Activated naive CD4-positive, alpha-beta T cell treated with anti-CD3 and anti-CD28 coated beads for 36 hours (primary cell): ENCODE measurements around the gene PCDH1. TPM values are rescaled to one million over a fixed set of nuclear protein-coding genes. Genes with fewer than 3 reads are reported as not detected.

ENCODE experiments used
- CTCF ChIA-PET: fragments of 350-600 bp; sonication (Branson Sonifier 250); formaldehyde crosslinking; loops from one replicate; lab custom pipeline; 2021; ENCODE audit warnings: antibody characterized with exemption; lab: Charles Lee
- DNase-seq: peaks from one replicate; pipeline ENCODE4 v3.0.0-alpha.2; 2020
- H3K27ac Mint-ChIP-seq: one replicate; pipeline ENCODE4 v1.8.0; 2021; ENCODE audit warnings: mild to moderate bottlenecking, mixed read lengths
- H3K27me3 Mint-ChIP-seq: one replicate; pipeline ENCODE4 v1.8.0; 2021; ENCODE audit warnings: low read depth, mixed read lengths
- H3K36me3 Mint-ChIP-seq: one replicate; pipeline ENCODE4 v1.8.0; 2021; ENCODE audit warnings: low read depth, mixed read lengths
- H3K4me1 Mint-ChIP-seq: one replicate; pipeline ENCODE4 v1.8.0; 2021; ENCODE audit warnings: low read depth, mixed read lengths
- H3K4me3 Mint-ChIP-seq: one replicate; pipeline ENCODE4 v1.8.0; 2021; ENCODE audit warnings: mild to moderate bottlenecking, moderate library complexity, mixed read lengths
- H3K9me3 Mint-ChIP-seq: one replicate; pipeline ENCODE4 v1.8.0; 2021; ENCODE audit warnings: mixed read lengths
- intact Hi-C: fragments of 100-400 bp; cut with micrococcal nuclease; formaldehyde crosslinking; loops from one replicate; pipeline ENCODE4 v1.15.1; 2023
- total RNA-seq, 2 experiments: library from RNA; stranded (reverse); gene quantifications; one replicate each; pipeline ENCODE4 v1.2.3, GENCODE V29; 2021

Gene PCDH1
- total RNA-seq, 2 experiments from 2014 or later = not detected

GRCh38 chr5:141849415-141850243, 28.6 kb downstream of the PCDH1 start:
- intact Hi-C loops = loop anchor here (1.0 to 2.0 kb wide), 5 partner anchors 30 to 157 kb away; partner anchors contain the start of genes DELE1 and RNF14
- CTCF ChIA-PET = interaction anchor here (1.1 to 1.4 kb wide), 4 partner anchors 28 to 111 kb away, joined by 3 to 11 read pairs (median 4); partner anchors contain the start of gene PCDH1
- H3K27ac Mint-ChIP-seq = peak overlapping the region; percentile 75
- H3K27me3 Mint-ChIP-seq = no peaks in the 10 kb centered on the region
- H3K4me1 Mint-ChIP-seq = peaks cover 16% of the 10 kb centered on the region
- H3K36me3 Mint-ChIP-seq = no peaks in the 10 kb centered on the region
- H3K9me3 Mint-ChIP-seq = no peaks in the 10 kb centered on the region
- peak; percentile 84 for DNase-seq
- peak overlapping the region; percentile 86 for H3K4me3 Mint-ChIP-seq

- DNase-seq = peak; percentile 61
- H3K36me3 Mint-ChIP-seq = no peaks in the 10 kb centered on the region
- no peaks in the 10 kb centered on the region for H3K27me3 Mint-ChIP-seq
- peak overlapping the region; percentile 86 for H3K4me3 Mint-ChIP-seq
- intact Hi-C loops = loop anchor here (1.0 to 2.0 kb wide), 5 partner anchors 30 to 157 kb away; partner anchors contain the start of genes DELE1 and RNF14
- H3K27ac Mint-ChIP-seq = peak overlapping the region; percentile 75
- CTCF ChIA-PET = interaction anchor here (1.1 to 1.2 kb wide), 2 partner anchors 28 to 111 kb away, joined by 3 read pairs; no protein-coding TSS in a partner anchor
- peaks cover 16% of the 10 kb centered on the region for H3K4me1 Mint-ChIP-seq
- H3K9me3 Mint-ChIP-seq = no peaks in the 10 kb centered on the region
Measured at GRCh38 chr5:141848744-141849414, 29.3 kb downstream of the PCDH1 start.

- CTCF ChIA-PET = interaction anchor here (0.8 to 1.0 kb wide), 4 partner anchors 9 to 144 kb away, joined by 3 to 4 read pairs (median 3); no protein-coding TSS in a partner anchor
- Mint-ChIP-seq H3K36me3 (no peaks in the 10 kb centered on the region), H3K4me1 (peaks cover 16% of the 10 kb centered on the region), H3K9me3 (no peaks in the 10 kb centered on the region), H3K27me3 (no peaks in the 10 kb centered on the region), H3K27ac (no peak overlapping the region), H3K4me3 (no peak overlapping the region)
- DNase-seq = no peak
- intact Hi-C loops = no loop called here
Measured at GRCh38 chr5:141846031-141846430, 32.2 kb downstream of the PCDH1 start.

- Mint-ChIP-seq H3K27me3 (no peaks in the 10 kb centered on the region), H3K9me3 (no peaks in the 10 kb centered on the region), H3K4me3 (no peak overlapping the region), H3K4me1 (peaks cover 16% of the 10 kb centered on the region), H3K27ac (no peak overlapping the region), H3K36me3 (no peaks in the 10 kb centered on the region)
- CTCF ChIA-PET = interaction anchor here (0.8 to 1.0 kb wide), 4 partner anchors 8 to 143 kb away, joined by 3 to 4 read pairs (median 3); no protein-coding TSS in a partner anchor
- intact Hi-C loops = no loop called here
- peak; percentile 38 for DNase-seq
Measured at GRCh38 chr5:141845371-141845851, 32.8 kb downstream of the PCDH1 start.

- Mint-ChIP-seq H3K36me3 (no peaks in the 10 kb centered on the region), H3K4me1 (peaks cover 16% of the 10 kb centered on the region), H3K9me3 (no peaks in the 10 kb centered on the region), H3K27ac (no peak overlapping the region), H3K4me3 (no peak overlapping the region), H3K27me3 (no peaks in the 10 kb centered on the region)
- CTCF ChIA-PET = interaction anchor here (0.8 kb wide), 1 partner anchor 35 kb away, joined by 3 read pairs; no protein-coding TSS in a partner anchor
- intact Hi-C loops = no loop called here
- DNase-seq = no peak
Measured at GRCh38 chr5:141844414-141845097, 33.7 kb downstream of the PCDH1 start.

- no peaks in the 10 kb centered on the region for H3K9me3 Mint-ChIP-seq
- H3K27me3 Mint-ChIP-seq = peaks cover 2% of the 10 kb centered on the region
- no peak overlapping the region for H3K4me3 Mint-ChIP-seq
- CTCF ChIA-PET = no interaction called here
- intact Hi-C loops = no loop called here
- no peak overlapping the region for H3K27ac Mint-ChIP-seq
- H3K36me3 Mint-ChIP-seq = no peaks in the 10 kb centered on the region
- H3K4me1 Mint-ChIP-seq = peaks cover 11% of the 10 kb centered on the region
- DNase-seq = no peak
Measured at GRCh38 chr5:141843156-141843927, 34.9 kb downstream of the PCDH1 start.

- CTCF ChIA-PET = interaction anchor here (1.3 kb wide), 1 partner anchor 37 kb away, joined by 3 read pairs; the partner anchor contains the start of gene PCDH1
- DNase-seq = no peak
- intact Hi-C loops = no loop called here
- no peaks in the 10 kb centered on the region for H3K36me3 Mint-ChIP-seq
- H3K4me3 Mint-ChIP-seq = no peak overlapping the region
- peaks cover 2% of the 10 kb centered on the region for H3K27me3 Mint-ChIP-seq
- H3K9me3 Mint-ChIP-seq = no peaks in the 10 kb centered on the region
- peaks cover 15% of the 10 kb centered on the region for H3K4me1 Mint-ChIP-seq
- H3K27ac Mint-ChIP-seq = no peak overlapping the region
Measured at GRCh38 chr5:141841378-141842180, 36.6 kb downstream of the PCDH1 start.

- no peak for DNase-seq
- intact Hi-C loops = no loop called here
- Mint-ChIP-seq H3K4me1 (peaks cover 19% of the 10 kb centered on the region), H3K27me3 (peaks cover 2% of the 10 kb centered on the region), H3K27ac (no peak overlapping the region), H3K4me3 (no peak overlapping the region), H3K36me3 (no peaks in the 10 kb centered on the region), H3K9me3 (no peaks in the 10 kb centered on the region)
- CTCF ChIA-PET = interaction anchor here (1.3 to 1.6 kb wide), 2 partner anchors 38 to 39 kb away, joined by 3 to 5 read pairs; partner anchors contain the start of gene PCDH1
Measured at GRCh38 chr5:141840826-141841360, 37.3 kb downstream of the PCDH1 start.

- Mint-ChIP-seq H3K27ac (no peak overlapping the region), H3K4me1 (peaks cover 18% of the 10 kb centered on the region), H3K36me3 (no peaks in the 10 kb centered on the region), H3K9me3 (no peaks in the 10 kb centered on the region), H3K27me3 (peaks cover 2% of the 10 kb centered on the region), H3K4me3 (no peak overlapping the region)
- DNase-seq = no peak
- intact Hi-C loops = no loop called here
- CTCF ChIA-PET = interaction anchor here (1.6 kb wide), 1 partner anchor 40 kb away, joined by 5 read pairs; no protein-coding TSS in a partner anchor
Measured at GRCh38 chr5:141840280-141840812, 37.9 kb downstream of the PCDH1 start.

- H3K4me1 Mint-ChIP-seq = peaks cover 16% of the 10 kb centered on the region
- H3K9me3 Mint-ChIP-seq = no peaks in the 10 kb centered on the region
- peak; percentile 28 for DNase-seq
- H3K27me3 Mint-ChIP-seq = peaks cover 2% of the 10 kb centered on the region
- peak overlapping the region; percentile 9 for H3K27ac Mint-ChIP-seq
- intact Hi-C loops = no loop called here
- CTCF ChIA-PET = interaction anchor here (0.8 to 1.6 kb wide), 3 partner anchors 41 to 174 kb away, joined by 3 to 5 read pairs (median 4); no protein-coding TSS in a partner anchor
- H3K36me3 Mint-ChIP-seq = no peaks in the 10 kb centered on the region
- no peak overlapping the region for H3K4me3 Mint-ChIP-seq
Measured at GRCh38 chr5:141839015-141839513, 39.1 kb downstream of the PCDH1 start.
